Hepatocyte (in vitro differentiated cells): ENCODE measurements around the gene CD99L2.

Experiments used
- CTCF ChIP-seq: fragments of 200-600 bp; sonication (generic); IDR thresholded peaks from 2 replicates; pipeline ENCODE4 v1.5.1; 2016; ENCODE audit warnings: antibody characterized with exemption, mild to moderate bottlenecking; ENCODE audit not compliant: poor library complexity
- EZH2 ChIP-seq: fragments of 200-600 bp; sonication (generic); IDR thresholded peaks from 2 replicates; pipeline ENCODE4 v1.6.1; 2016; ENCODE audit warnings: antibody characterized with exemption, mild to moderate bottlenecking, borderline replicate concordance
- EZH2phosphoT487 ChIP-seq: fragments of 200-600 bp; sonication (generic); IDR thresholded peaks from one replicate; pipeline ENCODE4 v1.6.1; 2018; ENCODE audit warnings: antibody characterized with exemption, mild to moderate bottlenecking, low read depth, moderate library complexity; ENCODE audit not compliant: unreplicated experiment, severe bottlenecking

GRCh38 chrX:150872773-150873336 lies 25.6 kb downstream of the CD99L2 start:
- no peak for TF ChIP-seq CTCF
- no peak for TF ChIP-seq EZH2
- TF ChIP-seq EZH2phosphoT487: no peak
